GM19240 (cell line): Measurements from ENCODE around the gene SCRN3.
"Not testable (repeated sequence)": the region's sequence is repeated elsewhere in the genome, so short reads cannot be mapped to it uniquely, and the experiment has no call there.

Source experiments
- DNase-seq: peaks from one replicate; pipeline ENCODE4 v3.0.0; 2011; ENCODE audit warnings: low spot score; ENCODE audit not compliant: insufficient read length

Gene SCRN3

GRCh38 chr2:174400853-174401252 lies 5.3 kb downstream of the SCRN3 start:
- DNase-seq: no peak

- no peak for DNase-seq
Measured at GRCh38 chr2:174403628-174404027, 8.1 kb downstream of the SCRN3 start.

- DNase-seq: not testable (repeated sequence)
Measured at GRCh38 chr2:174410039-174410438, 14.5 kb downstream of the SCRN3 start.

- no peak for DNase-seq
Measured at GRCh38 chr2:174412256-174412655, 16.7 kb downstream of the SCRN3 start.

- DNase-seq: no peak
Measured at GRCh38 chr2:174428214-174428613, 32.7 kb downstream of the SCRN3 start.

- DNase-seq: no peak
Measured at GRCh38 chr2:174430066-174430465, 34.5 kb downstream of the SCRN3 start.

GRCh38 chr2:174431902-174432301 lies 36.4 kb downstream of the SCRN3 start:
- DNase-seq: no peak

GRCh38 chr2:174436351-174436750 lies 40.8 kb downstream of the SCRN3 start:
- DNase-seq: no peak

GRCh38 chr2:174438146-174438886 lies 42.8 kb downstream of the SCRN3 start:
- no peak for DNase-seq

GRCh38 chr2:174439323-174439722 lies 43.8 kb downstream of the SCRN3 start:
- no peak for DNase-seq

GRCh38 chr2:174439950-174440349 lies 44.4 kb downstream of the SCRN3 start:
- DNase-seq: no peak

- DNase-seq: no peak
Measured at GRCh38 chr2:174442546-174443510, 47.3 kb downstream of the SCRN3 start.

- DNase-seq: no peak
Measured at GRCh38 chr2:174444761-174445160, 49.2 kb downstream of the SCRN3 start.

- no peak for DNase-seq
Measured at GRCh38 chr2:174445248-174445647, 49.7 kb downstream of the SCRN3 start.

GRCh38 chr2:174446531-174446930 lies 51.0 kb downstream of the SCRN3 start:
- DNase-seq: no peak

GRCh38 chr2:174449033-174449432 lies 53.5 kb downstream of the SCRN3 start:
- DNase-seq: no peak

GRCh38 chr2:174450021-174450816 lies 54.7 kb downstream of the SCRN3 start:
- no peak for DNase-seq

- DNase-seq: no peak
Measured at GRCh38 chr2:174454566-174454965, 59.0 kb downstream of the SCRN3 start.

GRCh38 chr2:174461221-174461620 lies 65.7 kb downstream of the SCRN3 start:
- DNase-seq: no peak

GRCh38 chr2:174465327-174465726 lies 69.8 kb downstream of the SCRN3 start:
- DNase-seq: no peak

- DNase-seq: no peak
Measured at GRCh38 chr2:174473796-174474195, 78.3 kb downstream of the SCRN3 start.

- no peak for DNase-seq
Measured at GRCh38 chr2:174477759-174478158, 82.2 kb downstream of the SCRN3 start.
